ENCODE data around the gene NOL7. TPM values are rescaled to one million over a fixed set of nuclear protein-coding genes. Genes with fewer than 3 reads are reported as not detected.

NOL7 gene
- total RNA-seq, 1 experiment from 2014 or later: 179 TPM

DNA sequence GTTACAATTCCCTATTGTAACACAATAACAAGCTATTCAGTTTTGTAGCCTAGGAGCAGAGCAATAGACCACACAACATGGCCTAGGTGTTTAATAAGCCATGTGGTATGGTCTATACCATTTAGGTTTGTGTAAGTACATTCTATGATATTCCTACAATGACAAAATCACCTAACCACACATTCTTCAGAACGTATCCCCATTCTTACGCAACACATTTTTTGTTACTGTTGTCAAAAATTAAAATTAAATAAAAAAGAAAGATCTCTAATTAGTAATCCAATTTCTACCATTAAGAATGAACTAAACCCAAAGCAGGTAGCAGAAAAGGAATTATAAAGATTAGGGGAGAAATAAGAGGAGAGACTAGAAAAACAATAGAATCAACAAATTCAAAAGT, 52.5 kb downstream of the NOL7 start:
- in situ Hi-C loops (cut with HindIII; ENCODE audit: low pct_unique_long_range_greater_than_20kb, low sequenced_read_pairs): no loop called here

DNA sequence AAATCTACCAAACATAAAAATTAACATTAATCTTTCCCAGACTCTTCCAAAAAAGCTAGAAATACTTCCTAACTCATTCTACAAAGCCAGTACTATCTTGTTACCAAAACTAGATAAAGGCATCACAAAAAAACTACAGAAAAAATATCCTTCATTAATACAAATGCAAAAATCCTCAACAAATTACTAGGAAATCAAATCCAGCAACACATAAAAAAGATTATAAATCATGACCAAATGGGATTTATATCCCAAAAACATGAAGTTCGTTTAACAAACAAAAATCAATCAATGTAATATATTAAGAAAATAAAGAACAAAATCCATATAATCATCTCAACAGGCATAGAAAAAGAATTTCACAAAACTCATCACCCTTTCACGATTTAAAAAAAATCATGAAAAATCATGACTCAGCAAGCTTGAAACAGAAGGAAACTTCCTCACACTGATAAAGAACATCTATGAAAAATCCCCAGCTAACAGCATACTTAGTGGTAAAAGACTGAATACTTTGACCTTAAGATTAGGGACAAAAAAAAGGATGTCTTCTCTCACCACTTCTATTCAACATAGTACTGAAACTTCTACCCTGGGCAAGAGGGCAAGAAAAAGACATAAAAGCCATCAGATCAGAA, 53.3 kb downstream of the NOL7 start:
- in situ Hi-C loops (cut with HindIII; ENCODE audit: low pct_unique_long_range_greater_than_20kb, low sequenced_read_pairs): no loop called here
- peak; percentile 14 for DNase-seq (ENCODE audit: low read depth, low spot score)

More for the DNA sequence above, 52.5 kb downstream of the NOL7 start:
- no peak for DNase-seq (ENCODE audit: low read depth, low spot score)

DNA sequence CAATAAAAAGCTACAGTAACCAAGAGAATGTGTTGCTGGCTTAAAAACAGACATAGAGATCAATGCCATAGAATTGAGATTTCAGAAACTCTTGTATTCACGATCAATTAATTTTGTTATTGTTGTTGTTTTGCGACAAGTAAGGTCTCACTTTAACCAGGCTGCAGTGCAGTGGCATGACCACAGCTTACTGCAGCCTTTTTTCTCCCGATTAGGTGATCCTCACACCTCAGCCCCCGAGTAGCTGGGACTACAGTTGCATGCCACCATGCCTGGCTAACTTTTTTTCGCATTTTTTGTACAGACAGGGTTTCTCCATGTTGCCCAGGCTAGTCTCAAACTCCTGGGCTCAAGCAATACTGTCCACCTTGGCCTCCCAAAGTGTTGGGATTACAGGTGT, 54.3 kb downstream of the NOL7 start:
- no peak for DNase-seq (ENCODE audit: low read depth, low spot score)
- in situ Hi-C loops (cut with HindIII; ENCODE audit: low pct_unique_long_range_greater_than_20kb, low sequenced_read_pairs): no loop called here

Other genes with a start within 250 kb of the NOL7 start
- 7.3 and 8.6 TPM in 2 replicates for gene GFOD1, start 127.7 kb upstream of the NOL7 start, total RNA-seq (2014; rRNA removed; shearing (Covaris generic))
- gene SIRT5, start 40.7 kb upstream of the NOL7 start, total RNA-seq (2014; rRNA removed; shearing (Covaris generic)): 19.4 and 22.3 TPM in 2 replicates
- gene RANBP9, start 96.5 kb downstream of the NOL7 start, total RNA-seq (2014; rRNA removed; shearing (Covaris generic)): 27.2 and 30.7 TPM in 2 replicates
- gene MCUR1, start 199.2 kb downstream of the NOL7 start, total RNA-seq (2014; rRNA removed; shearing (Covaris generic)): 45.5 and 58.2 TPM in 2 replicates

Data from SK-MEL-5 (cell line).